ENCODE data around the gene CELF3.

Gene CELF3

DNA sequence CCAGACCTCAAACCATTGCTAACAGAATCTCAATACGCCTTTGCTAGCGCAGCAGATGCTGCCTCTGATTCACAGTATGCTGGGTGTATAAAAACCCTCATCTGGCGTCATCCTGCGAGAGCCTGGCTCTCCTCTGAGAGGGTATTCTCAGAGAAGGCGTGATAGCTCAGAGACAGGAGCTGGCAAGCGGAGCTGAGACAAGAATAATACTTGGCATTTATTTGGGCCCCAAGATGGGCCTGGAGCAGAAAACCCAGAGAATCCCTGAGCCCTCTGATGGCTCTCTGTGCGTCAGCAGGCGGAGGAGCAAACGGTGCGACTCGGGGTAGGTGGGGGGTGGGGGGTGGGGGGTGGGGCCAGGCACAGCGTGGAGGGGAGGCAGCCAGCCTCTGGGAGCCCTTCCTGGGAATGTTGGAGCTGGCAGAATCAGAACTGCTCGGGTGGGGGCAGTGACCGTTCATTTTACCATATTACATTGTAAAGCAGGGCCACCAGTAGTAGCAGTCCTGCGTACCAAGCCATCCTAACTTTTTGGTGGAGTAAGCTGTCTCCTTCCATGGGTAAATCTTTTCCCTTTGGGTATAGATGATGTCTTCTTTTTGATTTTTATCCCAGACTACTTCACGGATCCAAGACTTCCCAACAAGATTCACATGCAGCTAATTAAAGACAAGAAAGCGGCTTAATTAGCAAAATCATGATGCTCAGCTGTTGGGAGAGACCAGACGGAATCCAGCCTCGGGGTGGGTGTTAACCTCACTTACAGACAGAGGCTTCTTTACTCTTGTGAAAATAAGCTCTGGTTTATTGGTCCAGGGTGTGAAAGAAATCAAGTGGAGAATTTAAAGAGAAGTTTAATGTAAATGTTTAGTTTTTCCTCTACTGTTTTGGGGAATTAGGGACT, 11.8 kb upstream of the CELF3 start:
- Histone ChIP-seq H3K27me3 (ENCODE audit: insufficient read depth, poor library complexity, severe bottlenecking) (no peaks in the 10 kb centered on the region), H3K9me3 (ENCODE audit: severe bottlenecking) (no peaks in the 10 kb centered on the region), H3K27ac (ENCODE audit: poor library complexity, severe bottlenecking) (no peak overlapping the region), H3K4me1 (ENCODE audit: insufficient read depth, poor library complexity, severe bottlenecking) (no peaks in the 10 kb centered on the region), H3K4me3 (ENCODE audit: severe bottlenecking) (no peak overlapping the region), H3K36me3 (ENCODE audit: low read depth) (no peaks in the 10 kb centered on the region)
- ATAC-seq (ENCODE audit: low read depth), result no peak
- TF ChIP-seq, protein P1, sequence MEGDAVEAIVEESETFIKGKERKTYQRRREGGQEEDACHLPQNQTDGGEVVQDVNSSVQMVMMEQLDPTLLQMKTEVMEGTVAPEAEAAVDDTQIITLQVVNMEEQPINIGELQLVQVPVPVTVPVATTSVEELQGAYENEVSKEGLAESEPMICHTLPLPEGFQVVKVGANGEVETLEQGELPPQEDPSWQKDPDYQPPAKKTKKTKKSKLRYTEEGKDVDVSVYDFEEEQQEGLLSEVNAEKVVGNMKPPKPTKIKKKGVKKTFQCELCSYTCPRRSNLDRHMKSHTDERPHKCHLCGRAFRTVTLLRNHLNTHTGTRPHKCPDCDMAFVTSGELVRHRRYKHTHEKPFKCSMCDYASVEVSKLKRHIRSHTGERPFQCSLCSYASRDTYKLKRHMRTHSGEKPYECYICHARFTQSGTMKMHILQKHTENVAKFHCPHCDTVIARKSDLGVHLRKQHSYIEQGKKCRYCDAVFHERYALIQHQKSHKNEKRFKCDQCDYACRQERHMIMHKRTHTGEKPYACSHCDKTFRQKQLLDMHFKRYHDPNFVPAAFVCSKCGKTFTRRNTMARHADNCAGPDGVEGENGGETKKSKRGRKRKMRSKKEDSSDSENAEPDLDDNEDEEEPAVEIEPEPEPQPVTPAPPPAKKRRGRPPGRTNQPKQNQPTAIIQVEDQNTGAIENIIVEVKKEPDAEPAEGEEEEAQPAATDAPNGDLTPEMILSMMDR (IDR thresholded peaks at IDR 0.05; ENCODE audit: poor library complexity, severe bottlenecking), result no peak
- no peak for DNase-seq (ENCODE audit: low spot score)

DNA sequence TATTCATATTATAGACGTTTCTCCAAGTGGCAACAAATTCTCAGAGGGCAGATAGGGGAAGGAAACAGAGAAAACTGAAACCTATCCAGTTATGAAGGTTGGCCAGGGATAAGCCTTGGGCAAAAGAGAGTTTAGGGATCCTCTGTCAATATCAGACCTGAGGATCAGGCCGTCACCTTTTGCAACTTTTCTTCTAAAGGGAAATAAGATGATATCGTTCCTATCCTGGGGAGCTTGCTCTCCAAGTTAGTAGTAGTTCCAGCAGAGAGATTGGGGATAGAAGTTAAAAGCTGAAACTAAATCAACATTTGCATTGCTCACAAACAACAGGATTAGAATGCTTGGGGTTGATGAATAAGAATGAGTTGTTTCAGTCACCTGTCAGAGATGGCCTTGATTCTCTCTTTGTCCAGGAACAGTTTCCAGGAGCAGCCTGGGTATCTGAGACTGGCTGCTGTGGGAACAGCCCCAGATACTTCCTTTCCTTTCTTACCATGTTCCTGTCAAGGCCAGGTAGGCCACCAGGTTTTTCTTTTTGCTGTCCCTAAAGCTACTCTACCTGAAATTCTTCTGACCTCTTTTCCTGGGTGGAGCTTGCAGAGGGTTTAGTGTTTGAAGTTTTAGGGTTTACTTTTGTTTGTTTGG, 7.2 kb upstream of the CELF3 start:
- H3K4me3 ChIP-seq (ENCODE audit: severe bottlenecking), result no peak overlapping the region
- TF ChIP-seq, protein P1 (IDR thresholded peaks at IDR 0.05; ENCODE audit: poor library complexity, severe bottlenecking), result no peak
- no peaks in the 10 kb centered on the region for H3K27me3 ChIP-seq (ENCODE audit: insufficient read depth, poor library complexity, severe bottlenecking)
- H3K4me1 ChIP-seq (ENCODE audit: insufficient read depth, poor library complexity, severe bottlenecking), result no peaks in the 10 kb centered on the region
- no peak for DNase-seq (ENCODE audit: low spot score)
- ATAC-seq (ENCODE audit: low read depth), result no peak
- no peaks in the 10 kb centered on the region for H3K36me3 ChIP-seq (ENCODE audit: low read depth)
- H3K27ac ChIP-seq (ENCODE audit: poor library complexity, severe bottlenecking), result no peak overlapping the region
- H3K9me3 ChIP-seq (ENCODE audit: severe bottlenecking), result no peaks in the 10 kb centered on the region

DNA sequence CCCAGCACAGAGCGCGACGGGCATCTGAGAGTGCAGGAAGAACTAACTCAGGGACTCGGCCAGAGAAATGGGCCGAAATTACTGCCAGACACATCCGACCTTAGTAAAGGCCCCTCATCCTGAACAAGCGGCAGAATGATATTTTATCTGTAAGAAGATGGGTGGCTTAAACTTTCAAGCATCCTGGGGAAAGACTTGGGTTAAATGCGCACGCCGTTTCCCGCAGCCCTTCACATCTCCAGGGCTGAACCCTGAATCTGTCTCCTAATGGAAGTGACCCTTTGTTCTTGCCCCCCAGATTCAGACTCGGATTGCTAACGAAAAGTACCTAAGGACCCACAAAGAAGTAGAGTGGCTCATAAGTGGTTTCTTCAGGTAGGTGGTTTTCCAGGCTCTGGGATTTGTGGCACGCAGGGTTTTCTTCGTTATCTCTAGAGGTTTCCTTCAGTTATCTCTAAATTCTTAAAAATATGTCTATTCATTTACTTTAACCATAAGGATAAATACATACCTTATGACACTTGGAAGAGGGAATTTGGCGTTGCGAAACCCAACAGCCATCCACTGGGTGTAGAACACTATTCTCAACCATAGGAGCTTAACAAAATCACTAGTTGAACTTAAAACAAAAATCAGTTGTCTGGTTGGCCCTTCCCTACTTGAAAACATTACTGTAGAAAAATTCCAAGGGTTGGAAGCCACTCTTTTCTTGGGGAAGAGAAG, 5.3 kb upstream of the CELF3 start:
- TF ChIP-seq, protein P1 (IDR thresholded peaks at IDR 0.05; ENCODE audit: poor library complexity, severe bottlenecking), result peak; percentile 16

DNA sequence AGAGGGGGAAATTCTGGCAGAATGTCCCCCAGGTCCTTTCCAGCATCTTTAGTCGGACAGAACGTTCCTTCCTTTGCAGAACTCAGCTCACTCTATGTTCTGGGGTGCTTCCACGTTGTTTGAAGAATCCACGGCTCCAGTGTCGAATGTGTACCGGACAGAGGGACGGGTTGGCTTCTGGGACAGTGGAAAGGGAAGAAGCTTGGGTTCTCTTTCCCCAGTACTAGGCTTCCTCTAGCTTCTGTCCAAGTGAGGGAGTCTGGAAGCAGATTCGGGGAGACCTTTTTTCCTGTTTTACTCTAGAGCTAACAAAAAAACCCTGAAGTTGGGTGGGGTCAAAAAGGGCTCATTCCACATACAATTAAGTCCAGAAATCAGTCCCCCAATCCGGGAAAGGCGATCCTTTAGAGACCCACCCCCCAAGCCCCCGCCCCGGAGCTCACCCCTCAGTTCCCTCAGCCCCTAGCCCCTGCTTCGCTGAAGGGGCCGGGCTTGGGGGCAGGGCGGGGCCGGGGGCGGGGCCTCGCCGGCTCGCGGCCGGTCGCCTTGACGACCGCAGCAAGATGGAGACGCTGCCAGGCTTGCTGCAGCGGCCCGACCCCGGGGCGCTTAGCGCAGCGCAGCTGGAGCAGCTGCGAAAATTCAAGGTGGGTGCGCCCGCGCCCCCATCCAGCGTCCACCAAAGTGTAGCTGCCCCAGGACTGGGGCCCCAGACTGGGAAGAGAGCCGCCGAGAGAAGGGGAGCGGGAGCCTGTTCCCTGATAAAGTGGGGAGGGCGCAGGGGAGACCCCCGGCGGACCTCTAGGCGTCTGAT, 4.6 kb upstream of the CELF3 start, which contains the start of gene RIIAD1:
Gene RIIAD1, plus strand, starts transcription at position 549 of the 814 bp plus-strand sequence. Its CDS starts 15 bp downstream, at position 564.
- peak; percentile 75 for ATAC-seq (ENCODE audit: low read depth)

More for the DNA sequence above, 5.3 kb upstream of the CELF3 start:
- DNase-seq (ENCODE audit: low spot score) (no peak), ATAC-seq (ENCODE audit: low read depth) (no peak; the same call in 2 of the 3 replicates)
- peak overlapping the region; percentile 34 for H3K4me3 ChIP-seq (ENCODE audit: severe bottlenecking)
- H3K27me3 ChIP-seq (ENCODE audit: insufficient read depth, poor library complexity, severe bottlenecking), result peaks cover 6% of the 10 kb centered on the region
- no peaks in the 10 kb centered on the region for H3K36me3 ChIP-seq (ENCODE audit: low read depth)
- no peaks in the 10 kb centered on the region for H3K9me3 ChIP-seq (ENCODE audit: severe bottlenecking)
- H3K4me1 ChIP-seq (ENCODE audit: insufficient read depth, poor library complexity, severe bottlenecking), result no peaks in the 10 kb centered on the region
- no peak overlapping the region for H3K27ac ChIP-seq (ENCODE audit: poor library complexity, severe bottlenecking)

More for the DNA sequence above, 4.6 kb upstream of the CELF3 start, which contains the start of gene RIIAD1:
- Histone ChIP-seq H3K36me3 (ENCODE audit: low read depth) (no peaks in the 10 kb centered on the region), H3K27me3 (ENCODE audit: insufficient read depth, poor library complexity, severe bottlenecking) (peaks cover 7% of the 10 kb centered on the region), H3K4me3 (ENCODE audit: severe bottlenecking) (peak within 1 kb of the TSS; percentile 34), H3K9me3 (ENCODE audit: severe bottlenecking) (no peaks in the 10 kb centered on the region), H3K27ac (ENCODE audit: poor library complexity, severe bottlenecking) (no peak within 1 kb of the TSS), H3K4me1 (ENCODE audit: insufficient read depth, poor library complexity, severe bottlenecking) (no peaks in the 10 kb centered on the region)
- TF ChIP-seq, protein P1 (IDR thresholded peaks at IDR 0.05; ENCODE audit: poor library complexity, severe bottlenecking), result peak; percentile 46
- no peak for DNase-seq (ENCODE audit: low spot score)
